ENCODE measurements around the gene SAPCD2.

SAPCD2 gene

GRCh38 chr9:137030538-137031527 lies 39.5 kb downstream of the SAPCD2 start:
- DNase-seq: no peak

GRCh38 chr9:137030006-137030405 lies 40.4 kb downstream of the SAPCD2 start:
- DNase-seq: no peak

DNA sequence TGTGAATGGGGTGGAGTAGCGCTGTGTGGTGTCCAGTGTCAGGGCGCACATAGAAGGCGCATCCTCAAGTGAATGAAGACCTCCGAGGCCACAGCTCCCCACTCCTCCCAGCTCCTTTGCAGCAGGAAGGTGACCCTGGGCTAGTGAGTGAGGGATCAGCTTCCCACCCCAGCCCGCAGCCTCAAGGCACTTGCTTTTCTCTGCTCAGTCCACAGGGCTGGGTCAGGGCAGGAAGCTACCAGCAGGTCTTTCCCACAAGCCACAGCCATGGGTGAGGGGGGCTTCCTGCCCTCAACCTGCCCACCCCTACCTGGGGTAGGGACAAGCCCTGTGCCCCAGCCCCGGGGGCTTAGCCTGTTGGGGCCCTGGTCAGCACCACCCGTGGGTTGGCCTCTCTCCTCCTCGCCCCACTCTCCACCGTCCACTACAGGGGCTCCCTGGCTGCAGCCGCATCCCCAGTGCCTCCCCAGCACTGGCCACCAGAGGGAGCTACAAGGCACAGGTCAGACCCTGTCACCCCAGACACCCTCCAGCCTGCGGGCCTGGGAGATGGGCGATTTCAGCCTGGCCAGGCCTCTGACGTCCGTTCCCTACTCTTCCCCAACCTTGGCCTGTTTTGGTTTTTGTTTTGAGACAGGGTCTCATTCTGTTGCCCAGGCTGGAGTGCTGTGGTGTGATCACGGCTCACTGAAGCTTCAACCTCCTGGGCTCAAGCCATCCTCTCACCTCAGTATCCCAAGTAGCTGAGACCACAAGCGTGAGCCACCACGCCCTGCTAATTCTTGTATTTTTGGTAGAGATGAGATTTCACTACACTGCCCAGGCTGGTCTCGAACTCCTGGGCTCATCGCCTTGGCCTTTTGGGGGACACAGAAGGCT lies 41.1 kb downstream of the SAPCD2 start:
- DNase-seq: peak; percentile 44

DNA sequence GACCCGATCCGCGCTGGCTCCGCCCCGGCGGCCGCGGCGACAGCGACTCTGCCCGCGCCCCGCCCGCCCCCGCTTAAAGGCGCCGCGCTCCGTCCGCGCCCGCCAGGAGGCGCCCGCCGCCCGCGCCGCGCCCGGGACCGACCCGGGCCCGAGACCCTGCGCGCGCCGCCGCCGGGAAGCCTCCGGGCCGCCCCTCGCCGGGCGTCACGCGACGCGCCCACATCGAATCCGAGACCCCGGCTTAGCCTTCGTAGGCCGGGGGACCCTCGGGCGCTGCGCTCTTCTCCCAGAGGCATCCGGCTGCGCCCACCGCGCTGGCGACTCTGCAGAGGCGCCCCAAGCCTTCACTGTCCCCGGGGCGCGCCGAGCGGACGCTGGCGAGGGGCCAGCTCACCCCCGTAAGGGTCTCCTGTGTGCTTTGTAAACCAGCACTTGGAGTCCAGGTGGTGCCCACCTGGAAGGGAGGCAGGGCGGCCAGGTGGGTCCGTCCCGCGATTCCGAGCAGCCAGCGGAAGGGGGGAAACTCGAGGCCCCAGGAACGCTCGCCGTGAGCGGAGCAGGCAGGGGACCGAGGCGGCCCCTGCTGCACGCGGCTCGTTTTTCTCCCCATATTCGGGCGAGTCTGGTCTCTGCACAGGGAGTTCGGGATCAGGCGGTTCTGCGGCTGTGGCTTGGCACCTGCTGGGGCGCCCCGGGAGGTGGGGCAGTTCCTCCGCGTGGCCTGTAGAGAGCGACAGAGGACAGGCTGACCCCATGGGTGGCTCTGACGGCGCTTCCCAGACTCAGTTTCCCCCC lies 41.9 kb downstream of the SAPCD2 start:
- peak; percentile 55 for DNase-seq

GRCh38 chr9:137027369-137028262 lies 42.7 kb downstream of the SAPCD2 start, which contains the start of gene ABCA2:
Gene ABCA2, minus strand, starts transcription at chr9:137028237. Its CDS starts 97 bp downstream, at chr9:137028140.
- DNase-seq: no peak

- no peak for DNase-seq
These were observed 43.5 kb downstream of the SAPCD2 start for GRCh38 chr9:137026828-137027227.

GRCh38 chr9:137026384-137026783 lies 44.0 kb downstream of the SAPCD2 start:
- DNase-seq: no peak

DNA sequence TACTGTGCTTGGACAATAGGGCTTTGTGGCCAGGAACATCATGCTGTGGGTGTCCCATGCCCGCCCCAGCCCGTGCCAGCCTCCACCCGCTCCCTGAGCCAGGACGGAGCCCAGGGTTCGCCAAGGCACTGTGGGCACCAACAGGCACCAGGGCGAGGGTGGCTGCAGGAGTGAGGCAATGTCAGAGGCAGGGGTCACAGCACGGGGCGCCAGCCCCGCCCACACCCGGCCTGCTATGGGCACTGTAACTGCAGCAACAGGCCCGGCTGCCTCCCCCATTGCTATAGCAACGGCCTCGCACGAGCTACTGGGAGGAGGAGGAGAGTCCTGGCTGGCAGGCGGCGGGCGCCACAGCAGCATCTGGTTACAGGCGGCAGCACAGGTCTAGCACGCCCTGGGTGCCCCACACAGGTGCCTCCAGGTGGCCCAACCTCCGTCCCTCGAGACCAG lies 44.8 kb downstream of the SAPCD2 start:
- DNase-seq: no peak

DNA sequence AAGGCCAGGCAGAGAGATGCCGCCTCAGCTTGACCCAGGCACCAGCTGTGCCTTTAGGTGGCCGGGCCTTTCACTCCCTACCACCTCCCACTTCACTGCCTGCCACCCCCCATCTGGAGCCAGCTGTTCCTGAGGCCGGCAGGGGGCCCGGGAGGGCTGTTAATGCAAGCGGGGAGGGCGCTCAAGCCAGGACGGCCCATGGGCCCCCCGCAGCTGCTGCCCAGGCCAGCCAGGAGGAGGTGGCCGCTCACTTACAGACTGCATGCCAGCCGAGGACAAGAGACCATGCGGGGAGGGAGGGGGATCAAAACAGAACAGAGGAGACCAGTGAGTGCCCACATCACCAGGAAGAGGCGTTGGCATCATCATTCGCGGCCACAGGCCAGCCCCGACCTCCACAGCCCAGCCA lies 46.8 kb downstream of the SAPCD2 start:
- no peak for DNase-seq

DNA sequence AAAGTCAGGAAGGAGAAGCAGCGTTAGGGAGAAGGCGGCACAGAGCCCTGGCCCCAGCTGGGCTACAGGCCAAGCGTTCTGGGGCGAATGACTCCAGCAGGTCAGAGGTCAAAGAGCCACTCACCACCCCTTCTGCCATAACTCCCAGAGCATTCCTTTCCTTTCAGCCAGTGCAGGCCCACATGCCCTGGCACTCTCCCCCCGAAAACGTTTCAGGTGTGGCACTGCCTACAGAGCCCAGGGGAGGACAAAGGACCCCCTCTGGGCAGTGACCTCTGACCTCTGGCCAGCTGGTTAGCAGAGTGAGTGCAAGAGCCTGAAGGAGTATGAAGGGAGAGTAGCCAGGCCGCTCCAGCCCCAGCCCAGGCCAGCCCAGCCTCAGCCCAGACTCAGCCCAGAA lies 47.2 kb downstream of the SAPCD2 start:
- DNase-seq: no peak

- DNase-seq: no peak
These were observed 47.7 kb downstream of the SAPCD2 start for GRCh38 chr9:137022662-137023008.

DNA sequence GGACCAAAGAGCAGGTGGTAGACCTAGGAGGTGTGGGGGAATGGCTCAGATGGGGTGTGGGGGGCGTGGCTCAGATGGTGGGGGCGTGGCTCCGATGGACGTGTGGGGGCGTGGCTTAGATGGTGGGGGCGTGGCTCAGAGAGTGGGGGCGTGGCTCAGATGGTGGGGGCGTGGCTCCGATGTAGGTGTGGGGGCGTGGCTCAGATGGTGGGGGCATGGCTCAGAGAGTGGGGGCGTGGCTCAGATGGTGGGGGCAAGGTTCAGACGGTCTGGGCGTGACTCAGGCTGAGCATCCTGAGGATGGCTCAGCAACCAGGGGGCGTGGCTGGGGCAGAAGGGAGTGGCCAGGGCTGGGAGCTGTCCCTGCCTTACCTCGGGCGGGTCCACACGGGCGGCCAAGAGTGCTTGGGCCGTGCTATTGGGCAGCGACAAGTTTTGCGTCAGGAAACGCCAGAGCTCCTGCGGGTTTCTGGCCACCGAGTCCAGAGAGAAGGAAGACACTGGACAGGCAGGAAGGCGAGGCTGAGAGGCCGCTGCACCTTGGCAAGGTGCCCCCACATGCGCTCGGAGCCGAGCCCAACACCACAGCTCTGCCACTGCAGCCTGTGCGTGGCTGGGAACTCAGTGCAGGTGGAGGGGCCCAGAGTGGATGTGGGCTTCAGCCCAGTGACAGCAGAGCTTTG lies 48.2 kb downstream of the SAPCD2 start:
- DNase-seq: peak; percentile 24

DNA sequence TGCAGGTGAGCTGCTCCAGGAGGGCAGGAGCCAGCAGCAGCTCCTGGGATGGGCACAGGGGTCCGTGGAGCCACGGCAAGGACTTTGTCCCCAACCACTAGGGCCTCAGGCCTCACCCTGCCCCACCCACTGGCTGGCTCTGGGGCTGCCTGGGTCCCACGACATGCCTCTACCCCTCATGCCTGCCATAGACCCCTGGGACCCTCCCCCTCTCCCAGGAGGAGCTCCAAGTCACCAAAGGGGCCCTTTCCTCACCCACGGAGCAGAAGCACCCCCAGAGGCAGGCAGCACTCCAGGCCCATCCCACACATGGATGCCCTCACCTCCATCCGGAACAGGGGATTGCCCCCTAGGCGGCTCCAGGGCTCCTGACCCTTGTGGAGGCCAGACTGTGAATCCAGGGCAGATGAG lies 48.8 kb downstream of the SAPCD2 start:
- DNase-seq: no peak

GRCh38 chr9:137020771-137021567 lies 49.4 kb downstream of the SAPCD2 start:
- DNase-seq: no peak

GRCh38 chr9:137019891-137020683 lies 50.3 kb downstream of the SAPCD2 start:
- DNase-seq: no peak

- no peak for DNase-seq
These were observed 51.4 kb downstream of the SAPCD2 start for GRCh38 chr9:137018761-137019559.

DNA sequence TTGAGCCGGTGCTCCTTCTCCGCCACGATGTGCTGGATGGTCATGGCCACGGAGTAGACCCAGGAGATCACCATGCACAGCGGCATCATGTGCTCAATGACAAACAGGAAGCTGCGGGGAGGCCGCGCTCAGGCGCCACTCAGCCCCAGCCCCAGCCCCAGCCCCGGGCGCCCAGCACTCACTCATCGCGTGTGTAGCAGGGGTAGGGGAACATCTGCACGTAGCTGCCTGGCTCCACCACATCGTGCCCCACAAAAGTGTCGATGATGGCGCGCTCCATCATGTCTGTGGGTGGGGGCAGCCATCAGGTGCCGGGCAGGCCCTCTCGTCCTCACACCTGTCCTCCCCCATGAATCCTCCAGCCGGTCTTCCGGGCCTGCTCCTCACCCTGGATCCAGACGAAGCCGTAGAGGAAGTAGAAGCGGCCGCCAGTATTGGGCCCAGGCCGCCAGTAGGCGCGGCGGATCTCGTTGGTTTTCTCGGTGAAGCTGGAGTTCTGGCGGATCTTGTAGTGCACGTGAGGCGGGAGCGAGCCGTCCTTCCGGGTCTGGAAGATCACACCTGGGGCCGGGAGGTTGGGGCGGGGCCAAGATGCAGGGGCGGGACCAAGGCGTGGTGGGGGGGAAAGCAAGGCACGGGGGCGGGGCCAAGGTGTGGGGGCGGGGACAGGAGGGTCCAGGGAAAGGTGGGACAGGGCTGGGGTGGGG lies 52.4 kb downstream of the SAPCD2 start:
- no peak for DNase-seq
